HG03575 (cell line): Measurements from ENCODE around the gene SGCD.

ENCODE experiments used
- ATAC-seq: cut with Tn5 transposase; IDR thresholded peaks from one replicate; pipeline ENCODE4 v1.9.1; 2021; ENCODE audit not compliant: unreplicated experiment, insufficient number of reproducible peaks, low FRiP score; ENCODE audit errors: extremely low read depth

The SGCD gene

DNA sequence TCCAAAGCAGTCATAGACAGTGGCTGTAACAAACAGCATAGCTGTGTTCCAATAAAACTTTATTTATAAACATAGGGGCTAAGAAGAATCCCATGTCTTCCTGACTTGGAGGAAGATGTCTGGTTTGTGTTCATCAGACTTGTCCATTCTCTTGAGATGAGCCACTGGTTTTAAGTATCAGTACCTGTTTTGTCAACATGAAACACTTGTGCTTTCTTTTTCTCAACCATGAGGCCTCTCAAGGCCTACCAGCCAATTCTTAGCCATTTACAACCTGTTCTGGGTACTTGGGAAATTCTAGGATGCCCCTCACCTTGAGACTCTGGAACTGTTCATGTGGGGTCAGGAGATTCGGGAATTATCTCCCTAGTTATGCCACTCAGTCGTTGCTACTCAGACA is 368.8 kb downstream of the SGCD start:
- ATAC-seq = no peak

- no peak for ATAC-seq
Observed at GRCh38 chr5:156698323-156698722, 371.4 kb downstream of the SGCD start.

DNA sequence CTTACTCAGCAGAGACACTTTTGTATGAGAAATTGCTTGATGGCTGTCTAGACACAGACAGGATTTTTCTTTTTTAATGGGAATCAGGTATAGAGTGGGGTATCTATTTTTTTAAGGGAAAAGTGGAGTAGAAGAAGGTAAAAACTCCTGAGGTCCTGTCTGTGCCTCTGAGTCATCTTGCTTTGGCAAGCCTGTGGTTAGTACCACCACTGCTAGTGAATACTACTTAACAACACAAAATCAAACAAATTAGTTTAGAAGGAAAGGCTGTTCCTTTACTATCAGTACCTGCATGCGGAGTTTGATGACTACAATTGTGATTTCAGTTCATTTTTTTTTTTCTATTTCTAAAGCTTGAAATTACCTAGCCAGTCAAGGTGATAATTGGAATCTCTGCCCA is 372.2 kb downstream of the SGCD start:
- no peak for ATAC-seq

GRCh38 chr5:156704139-156704538 is 377.2 kb downstream of the SGCD start:
- ATAC-seq = no peak

GRCh38 chr5:156706631-156707030 is 379.7 kb downstream of the SGCD start:
- ATAC-seq = no peak

- no peak for ATAC-seq
Observed at GRCh38 chr5:156707750-156708149, 380.8 kb downstream of the SGCD start.

DNA sequence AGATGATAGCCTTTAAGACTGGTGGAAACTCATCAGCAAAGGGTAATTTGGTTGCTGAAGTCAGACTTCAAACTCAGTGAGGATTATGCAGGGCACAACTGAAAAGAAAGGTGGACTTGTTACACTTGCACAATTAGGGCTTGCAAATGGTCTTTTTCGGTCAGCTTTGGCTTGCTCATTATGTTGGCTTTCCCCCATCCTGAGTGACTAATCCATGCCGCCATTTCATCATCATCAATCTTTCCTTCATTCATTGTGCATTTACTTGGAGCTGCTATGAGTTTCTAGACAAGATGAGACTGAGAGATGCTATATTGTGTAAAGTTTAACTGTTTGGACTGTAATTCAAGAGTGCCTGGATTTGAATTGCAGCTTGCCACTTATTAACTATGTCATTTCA is 388.3 kb downstream of the SGCD start:
- ATAC-seq = no peak

DNA sequence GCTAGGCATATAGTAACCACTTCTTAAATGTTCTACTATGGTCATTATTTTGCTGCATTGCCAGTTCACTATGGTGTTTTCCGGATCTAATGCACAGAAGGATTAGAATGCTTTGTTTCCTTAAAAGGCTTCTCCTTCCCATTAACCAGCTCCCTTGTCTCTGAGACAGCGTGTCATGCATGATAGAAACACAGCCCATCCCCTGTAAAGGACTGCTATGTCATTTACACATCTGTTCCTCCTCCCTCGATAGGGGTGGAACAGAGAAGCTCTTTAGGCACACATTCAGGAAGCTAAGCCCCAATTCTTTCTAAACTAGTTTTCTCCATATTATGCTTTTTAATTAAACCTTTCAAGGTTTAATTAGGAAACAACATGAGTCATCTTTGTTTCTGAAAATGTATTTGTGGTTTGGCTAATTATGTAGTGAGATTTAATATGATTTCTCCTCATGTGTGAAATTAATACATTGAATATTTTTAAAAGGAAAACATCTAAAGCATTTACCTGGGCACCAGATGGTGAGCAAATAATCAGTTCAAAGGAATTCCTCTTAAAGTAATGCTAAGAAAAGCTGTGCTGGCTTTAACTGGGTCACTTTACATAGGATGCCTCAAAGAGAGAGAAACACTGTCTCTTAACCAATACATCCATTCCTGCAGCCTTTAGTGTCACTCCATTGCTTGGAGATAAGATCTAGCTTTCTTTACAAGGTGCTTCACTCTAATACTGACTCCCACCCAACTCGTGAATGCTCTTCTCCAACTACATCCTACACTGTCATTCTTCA is 389.8 kb downstream of the SGCD start:
- ATAC-seq = no peak

GRCh38 chr5:156718985-156719384 is 392.0 kb downstream of the SGCD start:
- no peak for ATAC-seq

DNA sequence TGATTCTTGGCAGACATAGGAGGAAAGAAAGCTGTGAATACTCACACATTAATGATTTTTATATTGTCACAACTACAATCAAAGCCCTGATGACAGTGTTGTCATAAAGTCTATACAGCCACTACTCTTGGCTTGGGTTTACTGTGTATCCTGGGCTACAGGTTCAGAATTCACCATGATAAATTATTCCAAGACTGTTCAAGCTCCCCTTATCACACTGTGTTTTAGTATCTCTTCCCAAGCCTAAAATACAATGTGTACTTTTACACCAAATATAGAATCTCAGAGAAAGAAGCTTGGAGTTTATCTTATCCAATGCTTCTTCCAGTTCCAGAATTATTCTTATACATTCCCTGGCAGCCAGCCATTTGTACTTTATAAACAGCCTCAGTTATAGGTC is 395.4 kb downstream of the SGCD start:
- no peak for ATAC-seq

DNA sequence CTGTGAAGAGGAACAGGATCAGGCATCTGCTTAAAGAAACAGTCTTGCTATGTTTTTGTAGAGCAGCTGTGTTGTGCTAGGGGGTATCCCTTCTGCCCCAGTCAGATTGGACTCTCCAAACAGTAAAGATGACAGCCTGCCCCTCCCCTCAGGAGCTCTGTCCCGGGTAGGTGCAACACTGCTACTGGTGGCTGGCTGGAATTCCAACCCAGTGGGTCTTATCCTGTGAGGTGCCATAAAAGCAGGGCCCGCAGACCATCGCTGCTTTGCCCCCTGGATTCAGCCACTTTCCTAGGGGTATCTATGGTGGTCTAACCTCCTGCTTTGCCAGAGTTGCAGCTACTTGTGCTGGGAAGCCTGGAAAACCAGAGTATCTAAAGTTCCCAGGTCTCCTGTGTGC is 408.5 kb downstream of the SGCD start:
- no peak for ATAC-seq

DNA sequence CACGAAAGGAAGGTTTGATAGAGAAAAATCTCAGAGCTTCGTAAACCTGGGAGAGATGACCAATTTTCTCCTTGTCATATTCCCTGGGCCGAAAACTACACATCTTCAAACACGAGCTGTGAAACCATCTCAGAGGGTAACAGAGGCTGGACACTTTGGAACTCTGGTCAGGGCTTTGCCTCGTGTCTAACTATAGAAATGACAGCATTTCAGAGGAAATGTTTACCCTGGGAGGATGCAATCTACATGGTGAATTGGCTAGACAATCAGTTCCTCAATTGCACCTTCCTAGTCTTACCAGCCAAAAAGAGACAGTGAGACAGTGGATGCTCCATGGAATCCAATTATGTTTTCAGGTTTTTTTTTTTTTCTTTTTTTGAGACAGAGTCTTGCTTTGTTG is 414.6 kb downstream of the SGCD start:
- ATAC-seq = no peak

DNA sequence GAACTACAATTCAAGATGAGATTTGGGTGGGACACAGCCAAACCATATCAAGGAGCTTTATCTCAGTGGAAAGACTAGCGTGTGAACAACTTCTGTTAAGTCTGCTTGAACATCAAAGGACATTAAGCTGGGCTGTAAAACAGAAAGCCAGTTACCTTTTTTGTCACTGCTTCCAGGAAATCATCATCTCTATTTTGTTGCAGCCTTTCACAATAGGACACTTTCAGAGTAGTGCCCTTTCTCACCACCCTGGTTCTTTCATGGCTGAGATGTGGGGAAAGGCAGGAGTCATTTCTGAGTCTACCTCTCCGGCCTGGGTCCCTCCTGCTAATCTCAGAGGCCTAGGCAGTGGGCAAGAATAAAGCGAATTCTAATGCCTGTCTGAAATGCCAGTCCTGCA is 426.9 kb downstream of the SGCD start:
- ATAC-seq = no peak

- ATAC-seq = no peak
Observed at GRCh38 chr5:156755421-156756087, 428.6 kb downstream of the SGCD start.

DNA sequence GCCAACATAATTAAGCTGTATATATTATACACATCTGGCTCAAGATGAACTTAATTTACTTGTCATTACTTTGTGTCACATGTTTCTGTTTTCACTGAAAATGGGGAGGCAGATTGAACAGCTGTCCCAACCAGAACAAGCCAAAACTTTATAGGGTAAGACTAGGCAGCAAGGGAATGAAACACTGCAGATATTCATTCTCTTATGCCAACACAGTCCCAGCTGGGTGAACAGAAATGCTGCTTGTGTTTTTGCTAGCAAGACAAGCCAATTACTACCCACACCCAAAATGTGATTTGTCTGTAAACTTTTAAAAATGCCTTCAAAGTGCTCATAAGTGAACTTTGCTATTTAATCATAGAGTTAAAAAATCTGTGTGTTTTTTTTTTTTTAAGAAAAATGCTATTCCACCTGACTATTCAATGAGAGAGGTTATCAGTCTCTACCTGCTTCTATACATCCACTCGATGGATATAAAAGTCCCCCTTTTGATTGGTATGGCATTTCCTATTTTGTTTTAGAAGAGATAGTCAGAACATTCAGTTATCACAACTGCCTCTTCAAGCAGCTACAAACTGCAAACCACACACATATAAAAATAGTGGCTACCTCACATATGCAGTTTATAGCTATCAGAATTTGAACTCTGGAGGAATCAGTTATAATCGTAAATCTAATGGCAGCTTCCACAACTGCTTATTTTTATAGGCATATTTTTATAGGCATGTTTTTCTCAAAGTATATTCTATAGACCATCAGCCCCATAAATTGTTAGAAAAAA is 431.2 kb downstream of the SGCD start:
- no peak for ATAC-seq

- ATAC-seq = no peak
Observed at GRCh38 chr5:156759156-156759555, 432.2 kb downstream of the SGCD start.

- no peak for ATAC-seq
Observed at GRCh38 chr5:156762771-156763170, 435.8 kb downstream of the SGCD start.

GRCh38 chr5:156764176-156764971 is 437.4 kb downstream of the SGCD start:
- ATAC-seq = no peak

GRCh38 chr5:156774273-156774672 is 447.3 kb downstream of the SGCD start:
- no peak for ATAC-seq
